Activated naive CD8-positive, alpha-beta T cell (primary cell): Measurements from ENCODE around the gene SRGAP2C.
A peak's percentile ranks its signal among the peaks of the same experiment; 100 is the strongest.
"Not testable (repeated sequence)": the region's sequence is repeated elsewhere in the genome, so short reads cannot be mapped to it uniquely, and the experiment has no call there.

Source experiments
- H3K27ac Mint-ChIP-seq: one replicate; pipeline ENCODE4 v1.8.0; 2021; ENCODE audit warnings: mixed read lengths
- H3K27me3 Mint-ChIP-seq: one replicate; pipeline ENCODE4 v1.8.0; 2021; ENCODE audit warnings: mixed read lengths
- H3K36me3 Mint-ChIP-seq: one replicate; pipeline ENCODE4 v1.8.0; 2021; ENCODE audit warnings: mixed read lengths
- H3K4me1 Mint-ChIP-seq: one replicate; pipeline ENCODE4 v1.8.0; 2021; ENCODE audit warnings: low read depth, mixed read lengths
- H3K4me3 Mint-ChIP-seq: one replicate; pipeline ENCODE4 v1.8.0; 2021; ENCODE audit warnings: mild to moderate bottlenecking, mixed read lengths
- H3K9me3 Mint-ChIP-seq: one replicate; pipeline ENCODE4 v1.8.0; 2021; ENCODE audit warnings: low read depth, mixed read lengths

SRGAP2C gene

DNA sequence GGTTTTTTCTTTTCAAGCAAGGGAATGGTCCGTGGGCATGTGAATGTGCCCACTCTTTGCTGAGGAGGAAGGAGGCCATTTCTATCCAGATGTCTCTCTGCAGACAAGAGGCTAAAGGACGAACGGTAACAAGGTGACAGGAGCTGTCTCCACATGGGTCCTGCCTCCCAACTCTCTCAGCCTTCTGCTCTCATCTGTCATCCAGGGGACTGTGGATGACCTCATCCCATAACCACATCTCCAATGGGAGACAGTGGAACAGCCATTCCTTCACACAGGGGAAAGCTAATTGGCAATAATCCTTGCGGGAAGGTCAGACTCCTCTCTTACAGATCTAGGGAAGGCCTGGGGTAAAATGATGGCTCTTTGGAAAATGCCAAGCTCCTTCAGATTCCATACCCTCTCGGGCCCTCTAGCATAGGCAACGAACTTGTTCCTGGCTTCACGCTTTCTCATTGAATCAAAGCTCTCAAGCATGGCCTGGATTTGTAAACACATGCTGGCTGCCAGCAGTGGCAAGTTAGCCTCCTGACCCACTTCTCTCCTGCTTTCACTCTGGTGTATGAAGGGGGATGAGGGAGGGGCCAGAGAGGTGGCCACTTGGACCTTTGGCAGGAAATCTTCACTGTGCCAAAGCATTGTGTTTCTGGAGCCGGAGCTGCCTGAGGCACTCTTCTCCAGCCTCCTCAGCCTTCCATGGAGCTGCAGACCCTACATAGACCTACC is 201.0 kb downstream of the SRGAP2C start:
- not testable (repeated sequence) for H3K4me1 Mint-ChIP-seq, H3K36me3 Mint-ChIP-seq, H3K27ac Mint-ChIP-seq, H3K27me3 Mint-ChIP-seq, H3K4me3 Mint-ChIP-seq, H3K9me3 Mint-ChIP-seq

GRCh38 chr1:121386319-121386948 is 201.7 kb downstream of the SRGAP2C start:
- not testable (repeated sequence) for H3K36me3 Mint-ChIP-seq, H3K27me3 Mint-ChIP-seq, H3K4me3 Mint-ChIP-seq, H3K4me1 Mint-ChIP-seq, H3K27ac Mint-ChIP-seq, H3K9me3 Mint-ChIP-seq

GRCh38 chr1:121389895-121390560 is 205.3 kb downstream of the SRGAP2C start:
- not testable (repeated sequence) for H3K27ac Mint-ChIP-seq, H3K27me3 Mint-ChIP-seq, H3K36me3 Mint-ChIP-seq, H3K9me3 Mint-ChIP-seq, H3K4me1 Mint-ChIP-seq, H3K4me3 Mint-ChIP-seq

DNA sequence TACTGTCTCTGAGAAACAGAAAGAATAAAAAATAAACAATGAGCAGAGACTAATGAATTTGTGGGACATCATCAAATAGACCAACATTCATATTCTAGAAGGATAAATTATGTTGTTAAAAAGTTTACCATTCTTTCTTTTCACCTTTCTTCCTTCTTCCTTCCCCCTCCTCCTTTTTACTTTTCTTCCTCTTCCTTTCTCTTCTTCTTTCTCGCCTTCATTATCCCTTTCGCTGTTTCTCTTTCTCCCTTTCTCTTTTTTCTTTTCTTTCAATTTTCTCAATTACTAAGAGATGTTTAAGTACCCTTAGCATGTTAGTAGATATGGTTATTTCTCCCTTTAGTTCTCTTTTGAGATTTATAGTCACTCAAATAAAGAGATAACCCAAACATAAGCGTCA is 207.4 kb downstream of the SRGAP2C start:
- H3K27ac Mint-ChIP-seq, H3K36me3 Mint-ChIP-seq, H3K4me1 Mint-ChIP-seq, H3K9me3 Mint-ChIP-seq, H3K27me3 Mint-ChIP-seq, H3K4me3 Mint-ChIP-seq: not testable (repeated sequence)

DNA sequence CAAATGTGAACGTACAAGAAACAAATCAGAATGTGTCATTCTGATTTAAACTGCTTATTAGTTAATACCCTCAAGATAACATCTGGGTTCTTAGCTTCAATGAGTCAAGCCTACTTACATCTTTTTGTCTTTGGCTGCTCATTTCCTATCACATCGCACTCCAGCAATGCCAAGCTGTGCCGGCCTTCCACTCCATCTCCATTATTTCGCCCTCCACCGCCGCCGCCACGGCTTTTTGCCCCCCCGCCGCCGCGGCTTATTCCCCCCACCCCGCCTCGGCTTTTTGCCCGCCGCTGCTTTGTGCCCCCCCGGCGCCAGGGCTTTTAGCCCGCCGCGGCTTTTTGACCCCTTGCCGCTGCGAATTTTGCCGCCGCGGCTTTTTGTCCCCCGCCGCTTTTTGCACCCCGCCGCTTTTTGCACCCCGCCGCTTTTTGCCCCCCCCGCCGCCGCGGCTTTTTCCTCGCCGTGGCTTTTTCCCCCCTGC is 211.0 kb downstream of the SRGAP2C start:
- H3K4me1 Mint-ChIP-seq, H3K27ac Mint-ChIP-seq, H3K27me3 Mint-ChIP-seq, H3K9me3 Mint-ChIP-seq, H3K36me3 Mint-ChIP-seq: not testable (repeated sequence)
- peak overlapping the region; percentile 79 for H3K4me3 Mint-ChIP-seq

DNA sequence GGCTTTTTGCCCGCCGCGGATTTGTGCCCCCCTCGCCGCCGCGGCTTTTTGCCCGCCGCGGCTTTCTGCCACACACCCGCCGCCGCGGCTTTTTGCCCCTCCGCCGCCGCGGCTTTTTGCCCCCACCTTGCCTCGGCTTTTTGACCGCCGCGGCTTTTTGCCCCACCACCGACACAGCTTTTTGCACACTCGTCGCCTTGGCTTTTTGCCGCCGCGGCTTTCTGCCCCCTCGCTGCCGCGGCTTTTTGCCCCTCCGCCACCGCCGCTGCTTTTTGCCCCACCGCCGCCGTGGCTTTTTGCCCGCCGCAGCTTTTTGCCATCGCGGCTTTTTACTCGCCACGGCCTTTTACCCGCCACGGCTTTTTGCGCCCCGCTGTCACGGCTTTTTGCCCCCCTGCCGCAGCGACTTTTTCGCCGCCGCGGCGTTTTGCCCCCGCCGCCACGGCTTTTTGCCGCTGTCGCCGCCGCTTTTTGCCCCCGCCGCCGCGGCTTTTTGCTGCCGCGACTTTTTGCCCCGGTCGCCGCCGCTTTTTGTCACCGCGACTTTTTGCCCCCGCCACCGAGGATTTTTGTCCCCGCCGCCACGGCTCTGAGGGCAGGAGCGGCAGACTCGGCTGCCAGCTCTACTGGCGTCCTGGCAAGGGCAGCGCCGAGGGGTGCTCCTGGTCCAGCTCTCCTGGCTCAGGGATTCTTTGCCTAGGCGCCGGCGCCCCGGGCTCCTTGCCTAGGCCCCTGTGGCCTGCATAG is 211.7 kb downstream of the SRGAP2C start:
- H3K27me3 Mint-ChIP-seq, H3K27ac Mint-ChIP-seq: not testable (repeated sequence)
- Mint-ChIP-seq H3K9me3 (peaks cover 15% of the 10 kb centered on the region), H3K4me3 (peak overlapping the region; percentile 78), H3K36me3 (peaks cover 14% of the 10 kb centered on the region), H3K4me1 (peaks cover 13% of the 10 kb centered on the region)

DNA sequence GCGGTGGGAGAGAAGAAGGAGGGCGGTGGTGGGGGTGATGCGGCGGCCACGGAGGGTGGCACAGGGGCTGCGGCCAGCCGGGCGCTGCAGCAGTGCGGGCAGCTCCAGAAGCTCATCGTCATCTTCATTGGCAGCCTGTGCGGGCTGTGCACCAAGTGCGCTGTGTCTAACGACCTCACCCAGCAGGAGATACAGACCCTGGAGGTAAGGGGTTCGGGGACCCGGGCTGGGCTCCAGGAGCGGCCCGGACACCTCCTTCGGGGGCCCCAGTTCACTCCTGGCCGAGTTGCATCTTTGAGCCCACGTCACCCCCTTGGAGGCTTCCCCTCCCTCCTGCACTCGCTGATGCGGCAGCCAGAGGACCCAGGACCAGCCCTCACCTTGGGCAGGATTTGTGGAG is 212.3 kb downstream of the SRGAP2C start:
- H3K36me3 Mint-ChIP-seq = peaks cover 14% of the 10 kb centered on the region
- H3K27ac Mint-ChIP-seq = not testable (repeated sequence)
- peaks cover 15% of the 10 kb centered on the region for H3K9me3 Mint-ChIP-seq

GRCh38 chr1:121399193-121399592 is 214.4 kb downstream of the SRGAP2C start:
- H3K27me3 Mint-ChIP-seq, H3K27ac Mint-ChIP-seq, H3K4me3 Mint-ChIP-seq: not testable (repeated sequence)
- peaks cover 14% of the 10 kb centered on the region for H3K36me3 Mint-ChIP-seq
- peaks cover 13% of the 10 kb centered on the region for H3K4me1 Mint-ChIP-seq
- peaks cover 15% of the 10 kb centered on the region for H3K9me3 Mint-ChIP-seq

More for the DNA sequence above, 212.3 kb downstream of the SRGAP2C start:
- Mint-ChIP-seq H3K4me3 (peak overlapping the region; percentile 78), H3K4me1 (peaks cover 13% of the 10 kb centered on the region)
- H3K27me3 Mint-ChIP-seq = not testable (repeated sequence)

DNA sequence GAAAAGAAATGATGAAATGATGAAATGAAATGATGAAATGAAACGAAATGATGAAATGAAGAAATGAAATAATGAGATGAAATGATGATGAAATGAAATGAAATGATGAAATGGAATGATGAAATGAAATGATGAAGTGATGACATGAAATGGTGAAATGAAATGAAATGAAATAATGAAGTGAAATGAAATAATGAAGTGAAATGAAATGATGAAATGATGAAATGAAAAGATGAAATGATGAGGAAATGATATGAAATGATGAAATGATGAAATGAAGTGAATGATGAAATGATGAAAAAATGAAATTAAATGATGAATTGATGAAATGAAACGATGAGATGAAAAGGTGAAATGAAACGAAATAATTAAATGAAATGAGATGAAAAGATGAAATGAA is 215.3 kb downstream of the SRGAP2C start:
- Mint-ChIP-seq H3K4me1 (peaks cover 13% of the 10 kb centered on the region), H3K27ac (peak overlapping the region; percentile 46), H3K9me3 (peaks cover 15% of the 10 kb centered on the region), H3K36me3 (peaks cover 14% of the 10 kb centered on the region), H3K4me3 (peak overlapping the region; percentile 84)
- H3K27me3 Mint-ChIP-seq = not testable (repeated sequence)

DNA sequence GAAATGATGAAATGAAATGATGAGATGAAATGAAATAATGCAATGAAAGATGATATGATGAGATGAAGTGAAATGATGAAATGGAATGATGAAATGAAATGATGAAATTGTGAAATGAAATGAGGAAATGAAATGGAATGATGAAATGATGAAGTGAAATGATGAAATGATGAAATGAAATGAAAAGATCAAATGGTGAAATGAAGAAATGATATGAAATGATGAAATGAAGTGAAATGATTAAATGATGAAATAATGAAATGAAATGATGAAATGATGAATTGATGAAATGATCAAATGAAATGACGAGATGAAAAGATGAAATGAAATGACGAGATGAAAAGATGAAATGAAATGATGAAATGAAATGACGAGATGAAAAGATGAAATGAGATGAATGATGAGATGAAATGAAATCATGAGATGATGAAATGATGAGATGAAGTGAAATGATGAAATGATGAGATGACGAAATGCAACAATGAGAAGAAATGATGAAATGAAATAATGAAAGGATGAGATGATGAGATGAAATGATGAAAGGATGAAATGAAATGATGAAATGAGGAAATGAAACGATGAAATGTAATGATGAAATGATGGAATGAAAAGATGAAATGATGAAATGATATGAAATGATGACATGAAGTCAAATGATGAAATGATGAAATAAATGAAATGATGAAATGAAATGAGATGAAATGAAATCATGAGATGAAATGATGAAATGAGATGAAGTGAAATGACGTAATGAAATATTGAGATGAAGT is 216.0 kb downstream of the SRGAP2C start:
- H3K4me3 Mint-ChIP-seq = peak overlapping the region; percentile 84
- H3K9me3 Mint-ChIP-seq = peaks cover 15% of the 10 kb centered on the region
- H3K36me3 Mint-ChIP-seq = peaks cover 14% of the 10 kb centered on the region
- H3K4me1 Mint-ChIP-seq = peaks cover 12% of the 10 kb centered on the region
- H3K27ac Mint-ChIP-seq = peak overlapping the region; percentile 3
- not testable (repeated sequence) for H3K27me3 Mint-ChIP-seq

- H3K27ac Mint-ChIP-seq = peak overlapping the region; percentile 18
- not testable (repeated sequence) for H3K27me3 Mint-ChIP-seq
- peaks cover 12% of the 10 kb centered on the region for H3K4me1 Mint-ChIP-seq
- H3K36me3 Mint-ChIP-seq = peaks cover 14% of the 10 kb centered on the region
- peaks cover 15% of the 10 kb centered on the region for H3K9me3 Mint-ChIP-seq
- peak overlapping the region; percentile 84 for H3K4me3 Mint-ChIP-seq
Measured at GRCh38 chr1:121401375-121401955, 216.7 kb downstream of the SRGAP2C start.

DNA sequence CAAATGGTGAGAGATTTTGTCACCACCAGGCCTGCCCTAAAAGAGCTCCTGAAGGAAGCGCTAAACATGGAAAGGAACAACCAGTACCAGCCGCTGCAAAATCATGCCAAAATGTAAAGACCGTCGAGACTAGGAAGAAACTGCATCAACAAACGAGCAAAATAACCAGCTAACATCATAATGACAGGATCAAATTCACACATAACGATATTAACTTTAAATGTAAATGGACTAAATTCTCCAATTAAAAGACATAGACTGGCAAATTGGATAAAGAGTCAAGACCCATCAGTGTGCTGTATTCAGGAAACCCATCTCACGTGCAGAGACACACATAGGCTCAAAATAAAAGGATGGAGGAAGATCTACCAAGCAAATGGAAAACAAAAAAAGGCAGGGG is 218.5 kb downstream of the SRGAP2C start:
- Mint-ChIP-seq H3K4me1 (peaks cover 12% of the 10 kb centered on the region), H3K36me3 (peaks cover 14% of the 10 kb centered on the region), H3K9me3 (peaks cover 15% of the 10 kb centered on the region)
- H3K4me3 Mint-ChIP-seq, H3K27me3 Mint-ChIP-seq, H3K27ac Mint-ChIP-seq: not testable (repeated sequence)

GRCh38 chr1:121408354-121408753 is 223.6 kb downstream of the SRGAP2C start:
- no peak overlapping the region for H3K27ac Mint-ChIP-seq
- no peaks in the 10 kb centered on the region for H3K27me3 Mint-ChIP-seq
- H3K36me3 Mint-ChIP-seq = no peaks in the 10 kb centered on the region
- no peak overlapping the region for H3K4me3 Mint-ChIP-seq
- no peaks in the 10 kb centered on the region for H3K4me1 Mint-ChIP-seq
- H3K9me3 Mint-ChIP-seq = no peaks in the 10 kb centered on the region

- H3K9me3 Mint-ChIP-seq = no peaks in the 10 kb centered on the region
- H3K27ac Mint-ChIP-seq = no peak overlapping the region
- H3K4me3 Mint-ChIP-seq = no peak overlapping the region
- no peaks in the 10 kb centered on the region for H3K36me3 Mint-ChIP-seq
- peaks cover 2% of the 10 kb centered on the region for H3K27me3 Mint-ChIP-seq
- H3K4me1 Mint-ChIP-seq = no peaks in the 10 kb centered on the region
Measured at GRCh38 chr1:121413821-121414220, 229.0 kb downstream of the SRGAP2C start.
